HepG2 (cell line): Measurements from ENCODE around the gene CDC37L1. TPM values are rescaled to one million over a fixed set of nuclear protein-coding genes. Genes with fewer than 3 reads are reported as not detected.

ENCODE experiments used
- ADNP ChIP-seq: sonication (generic); formaldehyde crosslinking; IDR thresholded peaks from 2 replicates; pipeline ENCODE4 v1.4.0; 2020; ENCODE audit warnings: missing genetic modification reagents
- EP300 ChIP-seq, 3 experiments: sonication (generic) in 1 of 3; formaldehyde crosslinking in 1 of 3; IDR thresholded peaks; 2 replicates each; pipeline versions ENCODE4 v1.5.1 to v1.6.1; 2011 to 2020; ENCODE audit warnings: low read depth in 2 of 3, low read length in 2 of 3, borderline replicate concordance in 1 of 3, improper control_type of control experiment in 1 of 3, mild to moderate bottlenecking in 1 of 3, missing genetic modification reagents in 1 of 3, moderate library complexity in 1 of 3
- MAFF ChIP-seq: IDR thresholded peaks from 2 replicates; pipeline ENCODE4 v1.6.1; 2011; ENCODE audit warnings: low read depth, low read length, improper control_type of control experiment
- MAZ ChIP-seq, 2 experiments: sonication (generic) in 1 of 2; formaldehyde crosslinking in 1 of 2; IDR thresholded peaks; 2 replicates each; pipeline versions ENCODE4 v1.5.0 to v1.6.1; 2012 to 2020; ENCODE audit warnings: low read depth in 2 of 2, mild to moderate bottlenecking in 2 of 2, borderline replicate concordance in 1 of 2, improper control_type of control experiment in 1 of 2, low read length in 1 of 2, missing genetic modification reagents in 1 of 2, moderate library complexity in 1 of 2
- MEF2D ChIP-seq: sonication (generic); formaldehyde crosslinking; IDR thresholded peaks from 2 replicates; pipeline ENCODE4 v1.5.1; 2020; ENCODE audit warnings: mild to moderate bottlenecking, missing genetic modification reagents
- PCBP1 ChIP-seq: fragments of 200-400 bp; formaldehyde crosslinking; IDR thresholded peaks from 2 replicates; pipeline ENCODE4 v1.6.1; 2017; ENCODE audit warnings: mild to moderate bottlenecking, low read depth, low read length, borderline replicate concordance
- PPARG ChIP-seq: conservative IDR thresholded peaks from 2 replicates; pipeline ENCODE4 v1.6.1; 2016; ENCODE audit warnings: missing biosample characterization, missing genetic modification reagents
- SMARCE1 ChIP-seq: fragments of 450-650 bp; IDR thresholded peaks from 2 replicates; pipeline ENCODE4 v1.6.1; 2017; ENCODE audit warnings: borderline replicate concordance
- SRSF4 ChIP-seq: fragments of 200-400 bp; formaldehyde crosslinking; IDR thresholded peaks from one replicate; pipeline ENCODE4 v1.6.1; 2018; ENCODE audit warnings: mild to moderate bottlenecking, low read depth, low read length, moderate library complexity; ENCODE audit not compliant: poor library complexity, severe bottlenecking
- THAP11 ChIP-seq: IDR thresholded peaks from 2 replicates; pipeline ENCODE4 v1.6.1; 2016; ENCODE audit warnings: missing biosample characterization, missing genetic modification reagents
- ZFYVE20 ChIP-seq: sonication (generic); formaldehyde crosslinking; IDR thresholded peaks from 2 replicates; pipeline ENCODE4 v1.8.0; 2023; ENCODE audit warnings: low read depth, mild to moderate bottlenecking, moderate library complexity, missing genetic modification reagents, borderline replicate concordance
- ZNF841 ChIP-seq: sonication (generic); formaldehyde crosslinking; IDR thresholded peaks from 2 replicates; pipeline ENCODE4 v1.8.1; 2023; ENCODE audit warnings: missing genetic modification reagents, borderline replicate concordance
- polyA plus RNA-seq, 8 experiments: library from polyadenylated mRNA; depleted of rRNA in 3 of 8; stranded (reverse) in 7 of 8; unstranded in 1 of 8; fragments of >200 nt; fragmentation: Illumina TruSeq in 4 of 8; extraction: Trizol in 4 of 8; gene quantifications; 2 replicates each; pipeline versions ENCODE4 v1.2.1 to v1.2.3, GENCODE V29; 2011 to 2016; ENCODE audit warnings: low read depth in 4 of 8, missing spikeins in 1 of 8, mixed read lengths in 1 of 8; ENCODE audit not compliant: insufficient read depth in 1 of 8
- total RNA-seq, 5 experiments: library from RNA; depleted of rRNA; stranded (reverse); fragments of >200 nt; fragmentation: Illumina TruSeq; extraction: Trizol; gene quantifications; 2 replicates each; pipeline ENCODE4 v1.2.3, GENCODE V29; 2016; ENCODE audit warnings: low read depth in 1 of 5
- TF ChIP-seq, protein P1 (sequence below): sonication (generic); formaldehyde crosslinking; IDR thresholded peaks from 2 replicates; pipeline ENCODE4 v1.8.0; 2023; ENCODE audit warnings: mild to moderate bottlenecking, missing genetic modification reagents
- TF ChIP-seq, protein P2 (sequence below): sonication (generic); formaldehyde crosslinking; IDR thresholded peaks from 2 replicates; pipeline ENCODE4 v1.5.0; 2020; ENCODE audit warnings: mild to moderate bottlenecking, missing genetic modification reagents
- TF ChIP-seq, protein P3 (sequence below): sonication (generic); formaldehyde crosslinking; IDR thresholded peaks from 2 replicates; pipeline ENCODE4 v1.4.0; 2020; ENCODE audit warnings: missing genetic modification reagents

The CDC37L1 gene
- total and polyA plus RNA-seq, 2 of the 13 experiments (the other 11 are each of a cell fraction or from before 2014, with no cell fraction given): 5.5 to 17.0 TPM

DNA sequence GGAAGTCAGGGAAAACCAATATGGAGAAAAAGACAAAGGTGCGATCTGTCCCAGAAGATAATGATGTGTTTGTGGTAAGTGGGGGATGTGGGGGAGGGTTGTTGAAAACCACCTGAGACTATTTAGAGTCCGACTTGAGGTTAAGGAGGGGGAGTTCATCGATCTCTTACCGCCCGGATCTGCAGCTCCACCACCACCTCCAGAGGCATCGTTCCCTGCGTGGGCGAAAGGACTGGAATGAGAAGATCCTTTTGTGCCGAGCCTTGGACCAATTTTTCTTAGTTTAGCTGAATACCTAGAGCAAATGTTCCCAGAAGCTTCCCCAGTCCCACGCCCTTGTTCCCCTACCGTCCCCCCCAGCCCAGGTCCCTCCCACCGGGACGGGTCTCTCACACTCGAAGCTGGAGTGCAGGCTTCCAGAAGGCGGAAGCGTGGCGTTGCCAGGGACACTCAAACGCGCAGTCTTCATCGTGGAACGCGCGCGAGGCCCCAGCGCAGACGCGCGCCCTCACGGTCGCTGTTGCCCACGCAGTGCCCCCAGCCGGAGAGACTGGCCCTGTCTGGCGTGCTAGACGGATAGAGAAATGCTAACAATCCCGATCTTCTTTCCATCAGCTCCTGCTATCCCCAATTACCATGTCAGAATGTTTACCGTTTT, 13.2 kb upstream of the CDC37L1 start, which contains the start of gene SPATA6L (continued):
- TF ChIP-seq, protein P1, sequence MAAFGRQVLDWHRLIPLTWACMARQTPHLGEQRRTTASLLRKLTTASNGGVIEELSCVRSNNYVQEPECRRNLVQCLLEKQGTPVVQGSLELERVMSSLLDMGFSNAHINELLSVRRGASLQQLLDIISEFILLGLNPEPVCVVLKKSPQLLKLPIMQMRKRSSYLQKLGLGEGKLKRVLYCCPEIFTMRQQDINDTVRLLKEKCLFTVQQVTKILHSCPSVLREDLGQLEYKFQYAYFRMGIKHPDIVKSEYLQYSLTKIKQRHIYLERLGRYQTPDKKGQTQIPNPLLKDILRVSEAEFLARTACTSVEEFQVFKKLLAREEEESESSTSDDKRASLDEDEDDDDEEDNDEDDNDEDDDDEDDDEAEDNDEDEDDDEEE (CRISPR knock-in tag): peak; percentile 72; the same call in 1 of the 2 replicates
- TF ChIP-seq SRSF4 (no peak), MEF2D (0 out of 2 replicates have a peak, but pooled peaks have one; percentile 36), THAP11 (CRISPR knock-in tag) (0 out of 2 replicates have a peak, but pooled peaks have one; percentile 17), SMARCE1 (no peak), ADNP (CRISPR knock-in tag) (no peak), PCBP1 (no peak), MAZ (IDR thresholded peaks at IDR 0.05; ENCODE audit: borderline replicate concordance, low read depth, low read length) (no peak), MAZ (CRISPR knock-in tag; IDR thresholded peaks at IDR 0.05; ENCODE audit: low read depth) (no peak; the same call in 1 of the 2 replicates), ZNF841 (no peak), MAFF (no peak), PPARG (CRISPR knock-in tag) (no peak), EP300 (IDR thresholded peaks at IDR 0.05; ENCODE audit: low read depth in 2 of 2, low read length in 2 of 2) (no peak), EP300 (CRISPR knock-in tag; IDR thresholded peaks at IDR 0.05; ENCODE audit: borderline replicate concordance) (no peak), ZFYVE20 (CRISPR knock-in tag) (no peak)
- TF ChIP-seq, protein P2, sequence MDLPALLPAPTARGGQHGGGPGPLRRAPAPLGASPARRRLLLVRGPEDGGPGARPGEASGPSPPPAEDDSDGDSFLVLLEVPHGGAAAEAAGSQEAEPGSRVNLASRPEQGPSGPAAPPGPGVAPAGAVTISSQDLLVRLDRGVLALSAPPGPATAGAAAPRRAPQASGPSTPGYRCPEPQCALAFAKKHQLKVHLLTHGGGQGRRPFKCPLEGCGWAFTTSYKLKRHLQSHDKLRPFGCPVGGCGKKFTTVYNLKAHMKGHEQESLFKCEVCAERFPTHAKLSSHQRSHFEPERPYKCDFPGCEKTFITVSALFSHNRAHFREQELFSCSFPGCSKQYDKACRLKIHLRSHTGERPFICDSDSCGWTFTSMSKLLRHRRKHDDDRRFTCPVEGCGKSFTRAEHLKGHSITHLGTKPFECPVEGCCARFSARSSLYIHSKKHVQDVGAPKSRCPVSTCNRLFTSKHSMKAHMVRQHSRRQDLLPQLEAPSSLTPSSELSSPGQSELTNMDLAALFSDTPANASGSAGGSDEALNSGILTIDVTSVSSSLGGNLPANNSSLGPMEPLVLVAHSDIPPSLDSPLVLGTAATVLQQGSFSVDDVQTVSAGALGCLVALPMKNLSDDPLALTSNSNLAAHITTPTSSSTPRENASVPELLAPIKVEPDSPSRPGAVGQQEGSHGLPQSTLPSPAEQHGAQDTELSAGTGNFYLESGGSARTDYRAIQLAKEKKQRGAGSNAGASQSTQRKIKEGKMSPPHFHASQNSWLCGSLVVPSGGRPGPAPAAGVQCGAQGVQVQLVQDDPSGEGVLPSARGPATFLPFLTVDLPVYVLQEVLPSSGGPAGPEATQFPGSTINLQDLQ (CRISPR knock-in tag): no peak
- TF ChIP-seq, protein P3, sequence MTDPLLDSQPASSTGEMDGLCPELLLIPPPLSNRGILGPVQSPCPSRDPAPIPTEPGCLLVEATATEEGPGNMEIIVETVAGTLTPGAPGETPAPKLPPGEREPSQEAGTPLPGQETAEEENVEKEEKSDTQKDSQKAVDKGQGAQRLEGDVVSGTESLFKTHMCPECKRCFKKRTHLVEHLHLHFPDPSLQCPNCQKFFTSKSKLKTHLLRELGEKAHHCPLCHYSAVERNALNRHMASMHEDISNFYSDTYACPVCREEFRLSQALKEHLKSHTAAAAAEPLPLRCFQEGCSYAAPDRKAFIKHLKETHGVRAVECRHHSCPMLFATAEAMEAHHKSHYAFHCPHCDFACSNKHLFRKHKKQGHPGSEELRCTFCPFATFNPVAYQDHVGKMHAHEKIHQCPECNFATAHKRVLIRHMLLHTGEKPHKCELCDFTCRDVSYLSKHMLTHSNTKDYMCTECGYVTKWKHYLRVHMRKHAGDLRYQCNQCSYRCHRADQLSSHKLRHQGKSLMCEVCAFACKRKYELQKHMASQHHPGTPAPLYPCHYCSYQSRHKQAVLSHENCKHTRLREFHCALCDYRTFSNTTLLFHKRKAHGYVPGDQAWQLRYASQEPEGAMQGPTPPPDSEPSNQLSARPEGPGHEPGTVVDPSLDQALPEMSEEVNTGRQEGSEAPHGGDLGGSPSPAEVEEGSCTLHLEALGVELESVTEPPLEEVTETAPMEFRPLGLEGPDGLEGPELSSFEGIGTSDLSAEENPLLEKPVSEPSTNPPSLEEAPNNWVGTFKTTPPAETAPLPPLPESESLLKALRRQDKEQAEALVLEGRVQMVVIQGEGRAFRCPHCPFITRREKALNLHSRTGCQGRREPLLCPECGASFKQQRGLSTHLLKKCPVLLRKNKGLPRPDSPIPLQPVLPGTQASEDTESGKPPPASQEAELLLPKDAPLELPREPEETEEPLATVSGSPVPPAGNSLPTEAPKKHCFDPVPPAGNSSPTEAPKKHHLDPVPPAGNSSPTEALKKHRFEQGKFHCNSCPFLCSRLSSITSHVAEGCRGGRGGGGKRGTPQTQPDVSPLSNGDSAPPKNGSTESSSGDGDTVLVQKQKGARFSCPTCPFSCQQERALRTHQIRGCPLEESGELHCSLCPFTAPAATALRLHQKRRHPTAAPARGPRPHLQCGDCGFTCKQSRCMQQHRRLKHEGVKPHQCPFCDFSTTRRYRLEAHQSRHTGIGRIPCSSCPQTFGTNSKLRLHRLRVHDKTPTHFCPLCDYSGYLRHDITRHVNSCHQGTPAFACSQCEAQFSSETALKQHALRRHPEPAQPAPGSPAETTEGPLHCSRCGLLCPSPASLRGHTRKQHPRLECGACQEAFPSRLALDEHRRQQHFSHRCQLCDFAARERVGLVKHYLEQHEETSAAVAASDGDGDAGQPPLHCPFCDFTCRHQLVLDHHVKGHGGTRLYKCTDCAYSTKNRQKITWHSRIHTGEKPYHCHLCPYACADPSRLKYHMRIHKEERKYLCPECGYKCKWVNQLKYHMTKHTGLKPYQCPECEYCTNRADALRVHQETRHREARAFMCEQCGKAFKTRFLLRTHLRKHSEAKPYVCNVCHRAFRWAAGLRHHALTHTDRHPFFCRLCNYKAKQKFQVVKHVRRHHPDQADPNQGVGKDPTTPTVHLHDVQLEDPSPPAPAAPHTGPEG (CRISPR knock-in tag): no peak
